ENCODE measurements around the gene SLC35E4. TPM values are rescaled to one million over a fixed set of nuclear protein-coding genes. Genes with fewer than 3 reads are reported as not detected.

Gene SLC35E4
- polyA plus RNA-seq, 1 of the 3 experiments (the other 2 are of a cell fraction) = 2.8 TPM

- Histone ChIP-seq H3K36me3 (replicated peaks in 1 of 2; ENCODE audit: control insufficient read depth in 1 of 2, insufficient read depth in 2 of 2, low read length in 1 of 2) (peaks cover 27 to 31% of the 10 kb centered on the region in 2 experiments), H3K4me1 (ENCODE audit: control insufficient read depth in 1 of 2, insufficient read depth in 2 of 2, low read depth in 1 of 2, low read length in 1 of 2) (peaks cover 3 to 11% of the 10 kb centered on the region in 2 experiments; a peak in 3 of 4 replicates), H3F3A (replicated peaks; ENCODE audit: insufficient read depth) (peaks cover under 1% of the 10 kb centered on the region), H4K20me1 (ENCODE audit: insufficient read depth) (peaks cover 15% of the 10 kb centered on the region; the same call in 1 of the 2 replicates), H3K9ac (peak overlapping the region; percentile 84), H3K27ac (ENCODE audit: low read depth in 2 of 2, low read length in 1 of 2) (peak overlapping the region; percentile 80 to 94; a peak in 3 of 4 replicates), H3K79me2 (ENCODE audit: insufficient read depth) (peaks cover 44% of the 10 kb centered on the region), H3K4me3 (ENCODE audit: low read depth in 2 of 2, low read length in 1 of 2) (peak overlapping the region; percentile 71 to 91), H3K9me2 (no peaks in the 10 kb centered on the region), H3K4me2 (peak overlapping the region; percentile 78), H3K9me3 (no peaks in the 10 kb centered on the region), H2AFZ (ENCODE audit: low read depth) (no peak overlapping the region), H3K27me3 (ENCODE audit: insufficient read depth) (peaks cover 8% of the 10 kb centered on the region; the same call in 1 of the 2 replicates)
- ChIA-PET CTCF (interaction anchor here (0.9 to 1.5 kb wide), 5 partner anchors 14 to 494 kb away, joined by 3 to 5 read pairs (median 4); no protein-coding TSS in a partner anchor), POLR2A (interaction anchor here (1.0 to 1.9 kb wide), 8 partner anchors 11 to 167 kb away, joined by 3 to 6 read pairs (median 4); partner anchors contain the start of gene TCN2)
- 2% methylated on average over 14 of the region's 14 CpGs for WGBS (ENCODE audit: low lambda C conversion rate)
- no peak for TF ChIP-seq USF1 (IDR thresholded peaks at IDR 0.05; ENCODE audit: borderline replicate concordance, low read depth)
- no peak for TF ChIP-seq EP300 (IDR thresholded peaks at IDR 0.05; ENCODE audit: borderline replicate concordance in 1 of 2, low read depth in 1 of 2, low read length in 1 of 2)
- TF ChIP-seq EZH2phosphoT487 (IDR thresholded peaks at IDR 0.05; ENCODE audit: borderline replicate concordance, low read depth) = no peak
- TF ChIP-seq SMC3 (IDR thresholded peaks at IDR 0.05; ENCODE audit: low read depth, low read length) = no peak
- DNase-seq = no peak
Measured at GRCh38 chr22:30591191-30591587, 44.4 kb upstream of the SLC35E4 start.

- Histone ChIP-seq H3K79me2 (ENCODE audit: insufficient read depth) (peaks cover 43% of the 10 kb centered on the region), H2AFZ (ENCODE audit: low read depth) (peak within 1 kb of the TSS; percentile 73; the same call in 1 of the 2 replicates), H3K27me3 (ENCODE audit: insufficient read depth) (peaks cover 8% of the 10 kb centered on the region; the same call in 1 of the 2 replicates), H3K27ac (ENCODE audit: low read depth in 2 of 2, low read length in 1 of 2) (peak within 1 kb of the TSS; percentile 80 to 94), H3K9me2 (no peaks in the 10 kb centered on the region), H3K9ac (peak within 1 kb of the TSS; percentile 84), H3F3A (replicated peaks; ENCODE audit: insufficient read depth) (no peaks in the 10 kb centered on the region), H3K9me3 (no peaks in the 10 kb centered on the region), H3K4me2 (peak within 1 kb of the TSS; percentile 78), H3K4me1 (ENCODE audit: control insufficient read depth in 1 of 2, insufficient read depth in 2 of 2, low read depth in 1 of 2, low read length in 1 of 2) (peaks cover 3 to 11% of the 10 kb centered on the region in 2 experiments; a peak in 3 of 4 replicates), H3K36me3 (replicated peaks in 1 of 2; ENCODE audit: control insufficient read depth in 1 of 2, insufficient read depth in 2 of 2, low read length in 1 of 2) (peaks cover 21 to 25% of the 10 kb centered on the region in 2 experiments), H3K4me3 (ENCODE audit: low read depth in 2 of 2, low read length in 1 of 2) (peak within 1 kb of the TSS; percentile 71 to 91), H4K20me1 (ENCODE audit: insufficient read depth) (peaks cover 15% of the 10 kb centered on the region; the same call in 1 of the 2 replicates)
- under 1% methylated on average over 40 of the region's 49 CpGs for WGBS (ENCODE audit: low lambda C conversion rate)
- peak; percentile 95 for DNase-seq
- ChIA-PET POLR2A (interaction anchor here (0.7 to 1.9 kb wide), 9 partner anchors 10 to 168 kb away, joined by 3 to 6 read pairs (median 3); partner anchors contain the start of gene TCN2), CTCF (interaction anchor here (0.9 to 2.3 kb wide), 8 partner anchors 10 to 493 kb away, joined by 3 to 13 read pairs (median 4); partner anchors contain the start of gene SLC35E4)
- TF ChIP-seq GABPA (IDR thresholded peaks at IDR 0.05; ENCODE audit: low read depth) (peak; percentile 72), REST (IDR thresholded peaks at IDR 0.05; ENCODE audit: low read depth, low read length) (no peak), NRF1 (IDR thresholded peaks at IDR 0.05; ENCODE audit: low read depth, low read length) (peak; percentile 67), CHD2 (IDR thresholded peaks at IDR 0.05; ENCODE audit: low read length, partially characterized antibody) (peak; percentile 86), TEAD4 (IDR thresholded peaks at IDR 0.05; ENCODE audit: borderline replicate concordance, insufficient read depth) (no peak), NFIC (IDR thresholded peaks at IDR 0.05; ENCODE audit: borderline replicate concordance) (no peak), TAF1 (IDR thresholded peaks at IDR 0.05; ENCODE audit: borderline replicate concordance, low read depth, low read length) (peak; percentile 62; the same call in 1 of the 2 replicates), USF1 (IDR thresholded peaks at IDR 0.05; ENCODE audit: borderline replicate concordance, low read depth) (peak; percentile 83), POLR2AphosphoS5 (IDR thresholded peaks at IDR 0.05; ENCODE audit: low read depth, low read length) (peak; percentile 65), MXI1 (IDR thresholded peaks at IDR 0.05; ENCODE audit: low read depth, low read length) (peak; percentile 99), IRF3 (IDR thresholded peaks at IDR 0.05; ENCODE audit: low read depth, low read length) (no peak), ELF1 (IDR thresholded peaks at IDR 0.05) (peak; percentile 99)
- TF ChIP-seq, protein P1, sequence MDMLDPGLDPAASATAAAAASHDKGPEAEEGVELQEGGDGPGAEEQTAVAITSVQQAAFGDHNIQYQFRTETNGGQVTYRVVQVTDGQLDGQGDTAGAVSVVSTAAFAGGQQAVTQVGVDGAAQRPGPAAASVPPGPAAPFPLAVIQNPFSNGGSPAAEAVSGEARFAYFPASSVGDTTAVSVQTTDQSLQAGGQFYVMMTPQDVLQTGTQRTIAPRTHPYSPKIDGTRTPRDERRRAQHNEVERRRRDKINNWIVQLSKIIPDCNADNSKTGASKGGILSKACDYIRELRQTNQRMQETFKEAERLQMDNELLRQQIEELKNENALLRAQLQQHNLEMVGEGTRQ (IDR thresholded peaks at IDR 0.05; ENCODE audit: borderline replicate concordance, low read depth, low read length) = peak; percentile 62
Measured at GRCh38 chr22:30591588-30592359, 43.8 kb upstream of the SLC35E4 start, which contains the start of gene PES1. TSS of gene PES1 (minus strand) at chr22:30591910. CDS start at chr22:30591833, 77 bp downstream.
